Hypothalamus (tissue), 51 donors: Measurements from ENCODE around the gene BMPER.

Experiments
- DNase-seq, 51 donors: peaks; one replicate each; lab custom pipeline; 2025; lab: John Stamatoyannopoulos, UW

BMPER gene

DNA sequence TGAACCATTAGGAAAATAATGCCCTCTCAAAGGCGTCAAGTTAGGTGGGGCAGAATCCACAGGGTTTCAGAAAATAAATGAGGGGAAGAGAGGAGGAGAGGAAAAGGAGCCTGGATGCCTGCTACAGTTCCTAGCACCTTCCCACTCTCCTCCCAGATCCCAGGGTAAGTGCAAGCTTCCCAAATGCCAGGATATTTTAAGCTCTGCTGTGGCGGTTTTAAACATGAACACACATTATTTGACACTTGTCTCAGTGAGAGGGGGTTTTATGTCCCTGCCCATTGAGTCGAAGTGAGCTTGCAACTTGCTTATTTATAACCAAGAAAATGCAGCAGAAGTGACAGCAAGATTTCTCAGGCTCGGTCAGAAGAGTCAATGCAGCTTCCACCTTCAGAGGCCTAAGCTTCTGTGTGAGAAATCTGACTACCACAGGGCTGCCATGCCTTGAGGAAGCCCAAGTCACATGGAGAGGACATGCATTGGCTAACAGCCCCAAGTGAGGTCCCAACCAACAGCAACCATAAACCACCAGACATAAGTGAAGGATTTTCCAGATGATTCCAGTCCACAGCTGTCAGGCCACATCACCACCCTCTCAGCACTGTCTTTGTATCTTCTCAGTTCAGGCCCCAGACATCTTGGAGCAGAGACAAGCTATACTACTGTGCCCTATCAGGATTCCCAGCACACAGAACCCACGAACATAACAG is 17.9 kb upstream of the BMPER start:
- no peak for DNase-seq

GRCh38 chr7:33888166-33888565 is 17.2 kb upstream of the BMPER start:
- no peak for DNase-seq

- peak in 1 of 51 donors; percentile 20 for DNase-seq
These were observed 12.4 kb upstream of the BMPER start for GRCh38 chr7:33892945-33893344.

DNA sequence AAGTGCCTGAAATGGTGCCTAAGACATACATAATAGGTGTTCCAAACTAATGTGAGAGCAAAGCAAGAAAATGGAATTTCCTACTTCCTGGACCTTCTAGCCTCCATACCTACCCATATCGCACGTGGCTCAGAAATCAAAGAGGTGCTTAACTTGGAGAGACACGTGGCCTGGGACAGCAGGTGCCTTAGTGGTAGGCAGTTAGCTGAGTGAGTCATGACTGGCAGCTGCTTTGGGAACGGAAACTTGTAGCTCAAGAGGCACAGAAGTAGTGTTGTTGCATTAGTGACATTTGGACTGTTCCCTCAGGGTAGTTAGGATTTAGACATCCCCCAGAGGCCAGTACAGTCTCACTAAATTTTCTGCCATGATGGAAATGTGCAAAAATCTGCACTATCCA is 12.0 kb upstream of the BMPER start:
- no peak for DNase-seq

DNA sequence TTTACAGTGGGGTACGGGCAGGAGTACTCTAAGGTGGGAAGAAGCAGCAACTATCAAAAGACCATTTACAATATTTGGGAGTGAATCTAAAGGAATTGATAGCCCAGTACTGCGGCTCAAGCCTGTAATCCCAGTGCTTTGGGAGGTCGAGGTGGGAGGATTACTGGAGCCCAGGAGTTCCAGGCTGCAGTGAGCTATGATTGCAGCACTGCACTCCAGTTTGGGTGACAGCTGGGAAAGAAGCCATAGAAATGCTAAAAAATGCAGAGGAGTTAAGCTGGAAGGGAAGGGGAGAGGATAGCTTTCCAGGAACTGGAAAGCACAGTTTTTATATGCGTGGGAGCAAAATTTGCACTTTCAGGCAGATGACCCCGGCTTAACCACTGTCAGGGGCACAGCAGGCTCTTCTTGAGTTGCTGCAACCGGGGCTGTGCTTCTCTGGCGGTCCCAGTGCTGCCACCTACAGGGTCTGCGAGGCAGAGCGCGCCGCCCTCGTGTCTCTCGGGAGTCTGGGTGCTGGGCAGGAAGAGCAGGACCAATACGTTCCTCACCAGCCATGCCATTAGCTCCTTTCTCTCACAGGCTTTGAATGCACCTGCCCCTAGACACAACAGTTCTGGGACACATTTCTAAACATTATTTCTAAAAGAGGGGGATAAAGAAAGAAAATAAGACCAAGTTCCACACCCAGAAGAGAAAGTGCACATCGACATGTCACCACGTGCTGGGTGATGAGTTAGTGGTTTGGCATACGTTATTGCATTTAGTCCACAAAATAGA is 10.1 kb upstream of the BMPER start:
- DNase-seq, result peak in 49 of 51 donors; percentile 6 to 88 (median 64)

GRCh38 chr7:33900501-33900900 is 4.8 kb upstream of the BMPER start:
- no peak for DNase-seq

DNA sequence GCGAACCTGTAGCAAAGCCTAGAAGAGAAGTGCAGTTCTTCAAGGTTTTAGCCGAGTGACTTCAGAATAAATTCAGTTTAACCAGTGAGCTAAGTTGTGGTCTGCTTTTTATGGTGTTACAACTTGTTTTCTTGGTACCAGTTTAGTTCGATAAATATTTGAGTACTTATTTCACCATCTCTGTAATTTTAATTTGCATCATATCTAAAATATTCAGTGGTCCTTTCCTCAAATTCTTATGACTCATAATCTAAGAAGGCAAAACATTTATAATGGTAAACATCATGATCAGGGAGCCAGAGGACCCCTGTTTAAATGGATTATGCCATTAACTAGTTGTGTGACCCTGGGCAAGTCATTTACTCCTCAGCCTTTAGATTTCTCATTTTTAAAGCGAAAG is 4.1 kb upstream of the BMPER start:
- DNase-seq, result no peak

GRCh38 chr7:33901847-33902246 is 3.5 kb upstream of the BMPER start:
- no peak for DNase-seq

GRCh38 chr7:33902746-33903145 is 2.6 kb upstream of the BMPER start:
- no peak for DNase-seq

GRCh38 chr7:33903791-33904680 is 1.3 kb upstream of the BMPER start:
- DNase-seq, result peak in 34 of 51 donors; percentile 3 to 71 (median 28)

DNA sequence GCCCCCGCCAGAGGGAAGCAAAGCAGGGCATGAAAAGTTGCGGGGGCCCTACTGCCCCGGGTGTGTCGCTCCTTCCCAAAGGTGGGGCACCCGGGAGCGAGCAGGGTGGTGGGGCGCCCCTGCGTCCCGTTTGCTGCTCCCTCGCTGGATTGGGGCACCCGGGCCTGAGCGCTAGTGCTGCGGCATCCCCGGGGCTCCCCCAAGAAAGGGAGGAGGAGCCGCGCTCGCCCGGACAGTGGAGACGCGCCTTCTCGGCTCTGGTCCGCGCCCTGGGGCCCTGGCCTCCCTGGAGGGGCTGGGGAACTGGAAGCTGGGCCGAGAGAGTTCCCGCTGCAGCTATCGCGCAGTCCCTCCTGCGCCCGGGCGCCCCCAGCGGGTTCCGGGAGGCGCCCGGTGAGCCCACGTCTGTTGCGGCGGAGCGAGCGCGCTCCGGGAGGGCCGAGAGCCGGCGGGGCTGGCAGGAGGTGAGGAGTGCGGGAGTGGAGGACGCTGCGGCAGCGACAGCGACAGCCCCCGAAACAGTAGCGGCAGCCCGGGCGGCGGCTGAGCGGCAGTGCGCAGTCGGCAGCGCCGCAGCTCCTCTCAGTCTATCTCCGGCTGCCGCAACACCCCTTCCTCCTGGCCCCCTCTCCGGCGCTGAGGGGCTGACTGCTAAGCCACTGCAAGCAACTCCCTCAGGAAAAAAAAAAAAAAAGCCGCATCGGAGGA is 504 bp upstream of the BMPER start:
- peak in 23 of 51 donors; percentile 3 to 71 (median 28) for DNase-seq

- no peak for DNase-seq
These were observed 1.4 kb downstream of the BMPER start for GRCh38 chr7:33906697-33907096.

DNA sequence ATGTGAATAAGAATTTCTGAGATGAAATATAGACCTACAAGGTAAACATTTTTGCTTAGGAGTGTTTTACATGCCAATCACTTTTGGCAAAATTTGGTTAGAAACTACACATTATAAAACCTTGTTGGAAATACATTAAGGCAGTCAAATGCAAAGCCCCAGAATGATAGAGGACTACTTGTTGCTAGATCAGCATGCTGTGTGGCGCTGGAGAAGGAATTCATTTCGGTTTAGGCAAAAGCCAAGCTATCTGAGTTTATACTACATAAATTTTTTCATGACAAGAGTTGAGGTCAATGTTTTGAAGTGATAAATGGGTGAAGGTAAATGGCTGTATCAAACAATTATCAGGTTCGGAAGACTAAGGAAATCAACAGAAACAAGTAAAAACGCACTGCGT is 2.3 kb downstream of the BMPER start:
- no peak for DNase-seq

DNA sequence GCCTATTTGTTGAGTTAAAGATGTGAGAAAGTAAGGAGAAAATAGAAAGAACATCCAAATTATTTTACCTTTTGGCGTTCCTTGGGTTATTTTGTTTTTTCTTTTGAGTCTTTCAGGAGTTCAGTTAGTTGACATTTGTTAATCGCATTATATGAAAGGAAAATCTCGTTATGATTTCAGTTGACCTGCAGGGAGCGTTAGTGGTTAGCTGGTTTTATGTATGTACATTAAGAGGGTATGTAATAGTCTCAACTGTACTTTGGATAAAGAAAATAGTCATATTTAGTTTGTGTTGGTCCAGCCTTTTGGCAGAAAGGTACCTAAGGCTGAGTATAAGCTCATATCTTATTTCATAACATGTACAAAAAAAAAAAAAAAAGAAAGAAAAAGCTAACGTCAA is 4.0 kb downstream of the BMPER start:
- DNase-seq, result no peak

DNA sequence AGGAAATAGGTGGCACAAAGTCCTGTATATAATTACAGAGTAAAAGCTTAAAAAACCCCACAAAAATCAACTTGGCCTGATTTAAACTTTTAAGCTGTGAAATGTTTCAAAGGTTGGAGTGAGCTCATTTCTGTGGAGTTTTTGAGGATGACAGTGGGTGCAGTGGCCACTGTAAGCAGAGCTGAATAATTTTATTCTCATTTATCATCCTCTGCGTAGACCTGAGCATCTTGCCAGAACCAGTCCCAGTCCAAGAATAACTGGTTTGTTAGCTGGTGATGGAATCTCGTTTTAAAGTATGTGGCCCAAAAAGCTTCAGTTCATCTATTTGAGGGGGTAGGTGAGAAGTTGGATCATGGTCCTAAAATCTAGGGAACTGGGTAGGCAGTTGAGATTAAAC is 4.4 kb downstream of the BMPER start:
- DNase-seq, result no peak

DNA sequence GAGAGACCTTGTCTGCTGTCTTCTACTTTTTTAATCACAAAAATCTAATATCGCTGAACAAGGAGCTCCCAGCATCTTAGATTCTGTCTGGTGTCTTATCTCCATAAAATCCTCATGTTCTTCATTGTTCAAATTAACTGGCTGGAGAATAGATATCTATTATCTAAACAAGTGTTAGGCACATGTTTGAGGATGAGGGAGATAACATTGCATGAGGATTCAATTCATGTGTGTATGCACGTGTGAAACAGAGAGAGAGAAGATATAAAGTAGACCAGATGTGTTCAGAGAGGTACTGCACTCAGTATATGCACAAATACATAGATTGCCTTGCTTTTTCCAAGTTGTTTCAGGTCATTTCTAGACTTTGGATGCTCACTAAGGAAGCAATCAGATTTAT is 5.4 kb downstream of the BMPER start:
- no peak for DNase-seq

DNA sequence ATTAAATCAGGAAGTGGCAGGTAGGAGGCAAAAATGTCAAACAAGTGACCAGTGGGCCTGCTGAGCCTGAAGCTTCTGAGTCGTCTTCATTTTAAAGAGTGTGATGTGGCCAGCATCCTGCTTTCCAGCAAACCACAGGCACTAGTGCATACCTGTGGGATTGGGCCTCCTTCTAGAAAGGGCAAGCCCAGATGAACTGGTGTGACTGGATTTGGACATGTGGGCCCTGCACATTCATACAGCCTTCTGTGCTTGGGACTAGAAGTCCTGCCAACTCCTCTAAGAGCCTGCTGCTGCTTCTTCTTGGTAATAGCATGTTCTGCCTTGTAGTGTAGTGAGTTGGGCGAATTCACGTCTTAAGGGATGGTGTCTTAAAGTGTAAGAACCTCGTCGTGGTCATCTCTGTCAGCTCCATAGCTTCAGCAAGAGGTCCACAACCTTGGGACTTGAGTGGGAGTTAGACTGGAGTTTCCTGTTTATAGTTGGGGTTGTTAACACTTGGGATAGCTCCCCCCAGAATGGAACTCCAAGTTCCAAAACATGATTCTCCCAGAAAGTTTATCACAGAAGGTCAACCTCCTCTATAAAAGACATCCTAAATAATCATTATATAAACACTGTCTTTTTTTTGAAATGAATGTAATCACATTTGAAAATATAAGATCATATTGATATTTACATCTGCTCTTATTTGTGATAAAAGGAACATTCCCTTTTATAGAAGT is 11.2 kb downstream of the BMPER start:
- no peak for DNase-seq

- no peak for DNase-seq
These were observed 12.3 kb downstream of the BMPER start for GRCh38 chr7:33917661-33918060.

DNA sequence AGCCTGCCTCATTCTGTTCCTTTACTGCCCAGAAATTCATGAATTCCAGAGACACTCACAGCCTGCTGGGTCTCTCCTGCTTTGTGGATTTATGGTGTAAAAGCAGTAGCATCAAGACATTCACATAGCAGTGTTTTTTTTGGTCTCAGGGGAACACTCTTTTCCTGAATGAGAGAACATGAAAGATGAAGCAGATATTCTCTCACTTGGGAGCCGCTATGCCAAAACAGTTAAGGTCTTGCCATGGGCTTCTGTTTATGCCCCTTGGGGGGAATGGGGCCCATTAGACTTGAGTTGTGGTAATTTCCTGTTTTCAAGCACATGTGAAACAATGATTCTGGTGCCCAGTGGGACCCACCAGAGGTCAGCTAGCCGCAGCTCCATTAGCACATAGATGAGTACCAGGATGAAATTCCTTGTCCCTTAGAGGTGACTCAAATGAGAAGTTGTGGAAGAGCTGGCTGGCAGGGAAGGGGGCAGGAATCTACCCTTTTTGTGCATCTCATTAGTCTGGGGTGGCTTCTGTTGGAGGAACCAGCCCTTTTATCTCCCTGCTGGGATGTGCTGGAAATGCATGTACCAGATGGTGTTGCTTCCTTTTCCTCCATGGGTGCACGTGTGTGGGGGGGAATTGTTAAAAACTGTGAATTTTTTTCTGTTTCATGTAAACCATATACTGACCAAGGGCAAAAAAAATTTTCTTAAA is 13.3 kb downstream of the BMPER start:
- no peak for DNase-seq
